IMR-90 (cell line): Measurements from ENCODE around the gene DCLRE1C. TPM values are rescaled to one million over a fixed set of nuclear protein-coding genes. Genes with fewer than 3 reads are reported as not detected.

ENCODE experiments used
- ATAC-seq: fragments of 200-7000 bp; cut with Tn5 transposase; 2 replicates; pipeline ENCODE4 v1.9.1; 2020; ENCODE audit warnings: low read depth, mild to moderate bottlenecking, moderate library complexity
- BruUV-seq: library from RNA; stranded (reverse); fragments of 400-500 nt; replicated peaks from 2 replicates; lab custom pipeline; 2021; lab: Mats Ljungman, UMichigan
- CTCF ChIA-PET: fragments of 300-600 bp; formaldehyde crosslinking; extraction: SDS; loops from one replicate; lab custom pipeline; 2021; ENCODE audit warnings: antibody characterized with exemption; lab: Yijun Ruan, JAX
- POLR2A ChIA-PET: fragments of 300-600 bp; sonication (Branson Sonifier 250); formaldehyde crosslinking; loops from one replicate; lab custom pipeline; 2022; ENCODE audit warnings: antibody characterized with exemption; ENCODE audit not compliant: unreplicated experiment; lab: Charles Lee
- DNase-seq: peaks from one replicate; pipeline ENCODE4 v3.0.0; 2013
- H2AFZ ChIP-seq: replicated peaks from 2 replicates; pipeline ENCODE3; 2013; ENCODE audit warnings: low read length, mild to moderate bottlenecking; ENCODE audit not compliant: poor library complexity
- H2AK5ac ChIP-seq: 2 replicates; pipeline ENCODE4 v1.6.1; 2013; ENCODE audit warnings: low read depth, low read length, inconsistent platforms
- H2AK9ac ChIP-seq: replicated peaks from 2 replicates; pipeline ENCODE3; 2013; ENCODE audit warnings: mild to moderate bottlenecking, low read depth, low read length, moderate library complexity; ENCODE audit not compliant: poor library complexity
- H2BK120ac ChIP-seq: 2 replicates; pipeline ENCODE4 v1.6.1; 2013; ENCODE audit warnings: low read depth, low read length, inconsistent platforms
- H2BK15ac ChIP-seq: 3 replicates; pipeline ENCODE4 v1.6.1; 2013; ENCODE audit warnings: low read depth, low read length, inconsistent platforms
- H2BK20ac ChIP-seq: 2 replicates; pipeline ENCODE4 v1.6.1; 2013; ENCODE audit warnings: low read depth, mild to moderate bottlenecking, inconsistent platforms, low read length, moderate library complexity
- H2BK5ac ChIP-seq: 2 replicates; pipeline ENCODE4 v1.6.1; 2013; ENCODE audit warnings: mild to moderate bottlenecking, low read depth, low read length, inconsistent platforms; ENCODE audit not compliant: poor library complexity, severe bottlenecking
- H3K14ac ChIP-seq: replicated peaks from 2 replicates; pipeline ENCODE4 v1.6.1; 2013; ENCODE audit warnings: low read depth, low read length, inconsistent platforms
- H3K18ac ChIP-seq: 2 replicates; pipeline ENCODE4 v1.6.1; 2013; ENCODE audit warnings: low read depth, low read length, control low read depth
- H3K23ac ChIP-seq: 2 replicates; pipeline ENCODE4 v1.6.1; 2013; ENCODE audit warnings: low read depth, low read length, inconsistent platforms
- H3K27ac ChIP-seq: 2 replicates; pipeline ENCODE4 v1.5.1; 2013; ENCODE audit warnings: mild to moderate bottlenecking, control low read depth, low read length; ENCODE audit not compliant: insufficient read depth
- H3K27me3 ChIP-seq: 2 replicates; pipeline ENCODE4 v1.6.1; 2013; ENCODE audit warnings: low read length; ENCODE audit not compliant: control insufficient read depth, insufficient read depth
- H3K36me3 ChIP-seq: 2 replicates; pipeline ENCODE4 v1.6.1; 2013; ENCODE audit warnings: low read length, mixed read lengths; ENCODE audit not compliant: control insufficient read depth, insufficient read depth
- H3K4ac ChIP-seq: 2 replicates; pipeline ENCODE4 v1.6.1; 2013; ENCODE audit warnings: low read depth, low read length, inconsistent platforms
- H3K4me1 ChIP-seq: 2 replicates; pipeline ENCODE4 v1.6.1; 2013; ENCODE audit warnings: low read length, mixed read lengths; ENCODE audit not compliant: control insufficient read depth, insufficient read depth
- H3K4me2 ChIP-seq: 2 replicates; pipeline ENCODE4 v1.6.1; 2013; ENCODE audit warnings: low read depth, mild to moderate bottlenecking, control low read depth, low read length, moderate library complexity
- H3K4me3 ChIP-seq: 2 replicates; pipeline ENCODE4 v1.5.1; 2013; ENCODE audit warnings: low read depth, mild to moderate bottlenecking, control low read depth, low read length, moderate library complexity; ENCODE audit not compliant: insufficient read depth
- H3K56ac ChIP-seq: 2 replicates; pipeline ENCODE4 v1.6.1; 2013; ENCODE audit warnings: low read length, inconsistent platforms; ENCODE audit not compliant: insufficient read depth; ENCODE audit errors: extremely low read depth
- H3K79me1 ChIP-seq, 2 experiments: 2 replicates each; pipeline ENCODE4 v1.6.1; 2013; ENCODE audit warnings: low read length in 2 of 2, inconsistent platforms in 1 of 2, low read depth in 1 of 2
- H3K9ac ChIP-seq: 2 replicates; pipeline ENCODE4 v1.6.1; 2013; ENCODE audit warnings: low read depth, low read length, control low read depth
- H3K9me1 ChIP-seq: 2 replicates; pipeline ENCODE4 v1.6.1; 2013; ENCODE audit warnings: low read length, inconsistent platforms; ENCODE audit not compliant: insufficient read depth
- H3K9me3 ChIP-seq: 2 replicates; pipeline ENCODE4 v1.6.1; 2013; ENCODE audit warnings: low read length; ENCODE audit not compliant: control insufficient read depth, insufficient read depth
- H4K20me1 ChIP-seq: 2 replicates; pipeline ENCODE4 v1.6.1; 2013; ENCODE audit warnings: low read length, inconsistent platforms; ENCODE audit not compliant: insufficient read depth
- H4K5ac ChIP-seq: 2 replicates; pipeline ENCODE4 v1.6.1; 2013; ENCODE audit warnings: mild to moderate bottlenecking, low read depth, low read length, control low read depth
- H4K8ac ChIP-seq, 2 experiments: 2 replicates each; pipeline ENCODE4 v1.6.1; 2013; ENCODE audit warnings: low read depth in 2 of 2, low read length in 2 of 2, control low read depth in 1 of 2, inconsistent platforms in 1 of 2
- H4K91ac ChIP-seq: 2 replicates; pipeline ENCODE4 v1.6.1; 2013; ENCODE audit warnings: low read depth, low read length, inconsistent platforms; ENCODE audit not compliant: insufficient read depth
- BHLHE40 ChIP-seq: fragments of 150-350 bp; IDR thresholded peaks from 2 replicates; pipeline ENCODE4 v1.6.1; 2016; ENCODE audit warnings: mild to moderate bottlenecking, low read depth, low read length
- CEBPB ChIP-seq: IDR thresholded peaks from 2 replicates; pipeline ENCODE4 v1.6.1; 2012; ENCODE audit warnings: low read depth, low read length, improper control_type of control experiment
- CHD1 ChIP-seq: IDR thresholded peaks from 2 replicates; pipeline ENCODE4 v1.6.1; 2012; ENCODE audit warnings: low read depth, low read length, improper control_type of control experiment
- CTCF ChIP-seq: conservative IDR thresholded peaks from 2 replicates; pipeline ENCODE4 v1.5.1; 2012; ENCODE audit warnings: mild to moderate bottlenecking, low read depth, low read length, improper control_type of control experiment
- ELK1 ChIP-seq: fragments of 150-350 bp; IDR thresholded peaks from 2 replicates; pipeline ENCODE4 v1.6.1; 2016; ENCODE audit warnings: low read depth, mild to moderate bottlenecking, low read length, moderate library complexity, borderline replicate concordance
- FOS ChIP-seq: fragments of 150-350 bp; IDR thresholded peaks from 2 replicates; pipeline ENCODE4 v1.6.1; 2016; ENCODE audit warnings: low read depth, low read length
- MAFK ChIP-seq: IDR thresholded peaks from 2 replicates; pipeline ENCODE4 v1.6.1; 2012; ENCODE audit warnings: low read depth, low read length, improper control_type of control experiment
- MAZ ChIP-seq: IDR thresholded peaks from 2 replicates; pipeline ENCODE4 v1.6.1; 2012; ENCODE audit warnings: low read depth, mild to moderate bottlenecking, low read length, improper control_type of control experiment, moderate library complexity, borderline replicate concordance
- MXI1 ChIP-seq: IDR thresholded peaks from 2 replicates; pipeline ENCODE4 v1.6.1; 2012; ENCODE audit warnings: low read depth, mild to moderate bottlenecking, low read length, moderate library complexity, borderline replicate concordance
- NFE2L2 ChIP-seq: fragments of 150-350 bp; IDR thresholded peaks from 2 replicates; pipeline ENCODE4 v1.6.1; 2016; ENCODE audit warnings: low read depth, mild to moderate bottlenecking, low read length
- POLR2A ChIP-seq: IDR thresholded peaks from 2 replicates; pipeline ENCODE4 v1.6.1; 2012; ENCODE audit warnings: mild to moderate bottlenecking, low read depth, low read length
- RAD21 ChIP-seq: IDR thresholded peaks from 2 replicates; pipeline ENCODE4 v1.6.1; 2012; ENCODE audit warnings: low read length, improper control_type of control experiment
- RCOR1 ChIP-seq: IDR thresholded peaks from 2 replicates; pipeline ENCODE4 v1.6.1; 2012; ENCODE audit warnings: mild to moderate bottlenecking, low read length, improper control_type of control experiment; ENCODE audit not compliant: insufficient replicate concordance
- RFX5 ChIP-seq: IDR thresholded peaks from 2 replicates; pipeline ENCODE4 v1.8.0; 2012; ENCODE audit warnings: low read depth, mild to moderate bottlenecking, low read length, moderate library complexity
- SMC3 ChIP-seq: fragments of 150-350 bp; IDR thresholded peaks from 2 replicates; pipeline ENCODE4 v1.6.1; 2016; ENCODE audit warnings: low read depth, mild to moderate bottlenecking, antibody characterized with exemption, low read length, moderate library complexity
- USF2 ChIP-seq: fragments of 150-350 bp; IDR thresholded peaks from 2 replicates; pipeline ENCODE4 v1.6.1; 2017; ENCODE audit warnings: mild to moderate bottlenecking, antibody characterized with exemption, low read length, low read depth
- WGBS, 2 experiments: methylation state at CpG; one replicate each; pipeline versions ENCODE4 v1.1.5 to v1.1.7; 2013; ENCODE audit warnings: missing lambda C conversion rate in 2 of 2; ENCODE audit not compliant: insufficient read length in 1 of 2; ENCODE audit errors: extremely low coverage in 2 of 2; 5-methylcytosine and 5-hydroxymethylcytosine counted together
- dilution Hi-C: fragments of 300-500 bp; cut with HindIII; formaldehyde crosslinking; loops from one replicate; pipeline ENCODE4 v1.14.3; 2018; ENCODE audit warnings: low sequenced_read_pairs; ENCODE audit not compliant: unreplicated experiment
- in situ Hi-C: fragments of 300-500 bp; cut with MboI; formaldehyde crosslinking; loops from 3 replicates; pipeline ENCODE4 v1.14.3; 2019; ENCODE audit warnings: low sequenced_read_pairs, inconsistent platforms, mixed read lengths
- intact Hi-C: fragments of 100-400 bp; cut with micrococcal nuclease; formaldehyde crosslinking; loops from 2 replicates; pipeline ENCODE4 v1.10.0; 2022
- polyA plus RNA-seq, 3 experiments: library from polyadenylated mRNA; depleted of rRNA; stranded (reverse); fragments of >200 nt; gene quantifications; 2 replicates each; pipeline ENCODE4 v1.2.3, GENCODE V29; 2012; ENCODE audit warnings: low replicate concordance in 1 of 3
- total RNA-seq: library from RNA; depleted of rRNA; stranded (reverse); fragments of >200 nt; gene quantifications from 2 replicates; pipeline ENCODE4 v1.2.3, GENCODE V29; 2012

Gene DCLRE1C
- total and polyA plus RNA-seq, 2 of the 4 experiments (the other 2 are of a cell fraction) = 2.9 to 8.1 TPM

GRCh38 chr10:14858338-14858960, 95.4 kb downstream of the DCLRE1C start:
- H4K8ac ChIP-seq = no peak overlapping the region
- in situ Hi-C loops (no loop called here), intact Hi-C loops (no loop called here), dilution Hi-C loops (no loop called here)
- H2BK120ac ChIP-seq = no peak overlapping the region
- H3K18ac ChIP-seq = no peak overlapping the region
- no peak overlapping the region for H2BK5ac ChIP-seq
- H3K27ac ChIP-seq = no peak overlapping the region
- H3K4me2 ChIP-seq = no peak overlapping the region
- TF ChIP-seq MXI1 (no peak), CEBPB (no peak), NFE2L2 (no peak), RCOR1 (no peak), SMC3 (no peak), RAD21 (no peak), CTCF (no peak), MAZ (no peak), BHLHE40 (no peak), POLR2A (no peak), ELK1 (no peak), CHD1 (no peak), USF2 (no peak), RFX5 (no peak), MAFK (no peak), FOS (no peak)
- DNase-seq = no peak
- no peak overlapping the region for H2AK5ac ChIP-seq
- H3K4me3 ChIP-seq = no peak overlapping the region
- H3K9ac ChIP-seq = no peak overlapping the region
- no CpG with 5 or more reads among the region's 6 CpGs for WGBS, 2 experiments
- H4K91ac ChIP-seq = no peak overlapping the region
- H3K27me3 ChIP-seq = no peaks in the 10 kb centered on the region
- ChIA-PET CTCF (no interaction called here), POLR2A (interaction anchor here (0.7 kb wide), 1 partner anchor 471 kb away, joined by 3 read pairs; no protein-coding TSS in a partner anchor)
- H3K23ac ChIP-seq = no peak overlapping the region
- no peaks in the 10 kb centered on the region for H3K9me3 ChIP-seq
- peaks cover 3% of the 10 kb centered on the region; the same call in 1 of the 2 replicates for H3K4me1 ChIP-seq
- no TSS peak for BruUV-seq
- H2AFZ ChIP-seq = no peak overlapping the region
- peaks cover 7% of the 10 kb centered on the region for H3K9me1 ChIP-seq
- H3K14ac ChIP-seq = no peak overlapping the region
- no peak overlapping the region for H4K5ac ChIP-seq
- ATAC-seq = no peak
- H3K79me1 ChIP-seq = no peaks in the 10 kb centered on the region; a peak in 1 of 4 replicates
- no peak overlapping the region for H2BK20ac ChIP-seq
- H2AK9ac ChIP-seq = no peak overlapping the region
- no peak overlapping the region for H3K56ac ChIP-seq
- H3K36me3 ChIP-seq = peaks cover 9% of the 10 kb centered on the region
- H3K4ac ChIP-seq = no peak overlapping the region
- no peak overlapping the region for H2BK15ac ChIP-seq
- no peaks in the 10 kb centered on the region for H4K20me1 ChIP-seq
